HG03571 (cell line): ENCODE data around the gene C4orf46.

Experiments used
- ATAC-seq: cut with Tn5 transposase; IDR thresholded peaks from one replicate; pipeline ENCODE4 v1.9.1; 2021; ENCODE audit not compliant: unreplicated experiment

C4orf46 gene

DNA sequence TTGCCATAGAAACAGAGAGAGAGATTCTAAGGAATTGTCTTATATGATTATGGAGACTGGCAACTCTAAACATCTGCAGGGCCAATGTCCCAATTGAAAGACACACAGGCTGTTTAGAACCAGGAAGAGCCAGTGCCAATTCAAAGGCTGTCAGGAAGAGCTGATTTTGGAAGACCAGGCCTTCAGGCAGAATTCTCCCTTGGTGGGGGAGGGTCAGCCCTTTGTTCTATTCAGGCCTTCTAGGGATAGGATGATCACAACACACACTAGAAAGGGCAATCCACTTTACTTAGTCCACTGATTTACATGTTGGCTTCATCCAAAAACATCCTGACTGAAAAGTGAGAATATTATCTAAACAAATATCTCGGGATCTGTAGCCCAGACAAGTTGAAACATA, 15.2 kb downstream of the C4orf46 start:
- no peak for ATAC-seq

GRCh38 chr4:158652920-158653319, 18.8 kb downstream of the C4orf46 start:
- no peak for ATAC-seq

- no peak for ATAC-seq
Observed at GRCh38 chr4:158649111-158649680, 22.5 kb downstream of the C4orf46 start.

DNA sequence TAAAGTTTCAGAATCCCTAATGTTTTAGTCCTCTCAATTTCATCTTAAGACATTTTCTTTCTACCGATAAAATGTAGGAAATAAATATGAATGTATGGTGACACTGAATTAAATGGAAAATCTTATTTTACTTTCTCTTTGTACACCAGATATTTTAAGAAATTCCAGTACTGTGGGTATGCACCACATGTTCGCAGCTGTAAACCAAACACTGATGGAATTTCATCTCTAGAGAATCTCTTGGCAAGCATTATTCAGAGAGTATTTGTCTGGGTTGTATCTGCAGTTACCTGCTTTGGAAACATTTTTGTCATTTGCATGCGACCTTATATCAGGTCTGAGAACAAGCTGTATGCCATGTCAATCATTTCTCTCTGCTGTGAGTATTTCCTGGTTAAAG, 26.9 kb downstream of the C4orf46 start:
- no peak for ATAC-seq

- ATAC-seq = no peak
Observed at GRCh38 chr4:158644356-158644755, 27.3 kb downstream of the C4orf46 start.

DNA sequence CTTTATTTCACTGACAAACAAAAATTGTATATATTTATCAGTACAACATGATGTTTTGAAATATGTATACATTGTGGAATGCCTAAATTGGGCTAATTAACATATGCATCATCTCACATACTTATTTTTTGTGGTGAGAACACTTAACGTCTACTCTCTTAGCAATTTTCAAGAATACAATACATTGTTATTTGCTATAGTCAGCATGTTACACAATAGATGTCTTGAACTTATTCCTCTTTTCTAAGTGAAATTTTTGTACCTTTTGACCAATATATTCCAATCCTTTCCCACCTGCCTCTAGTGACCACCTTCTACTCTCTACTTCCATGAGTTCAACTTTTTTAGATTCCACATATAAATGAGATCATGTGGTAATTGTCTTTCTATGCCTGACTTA, 35.1 kb downstream of the C4orf46 start:
- ATAC-seq = no peak

DNA sequence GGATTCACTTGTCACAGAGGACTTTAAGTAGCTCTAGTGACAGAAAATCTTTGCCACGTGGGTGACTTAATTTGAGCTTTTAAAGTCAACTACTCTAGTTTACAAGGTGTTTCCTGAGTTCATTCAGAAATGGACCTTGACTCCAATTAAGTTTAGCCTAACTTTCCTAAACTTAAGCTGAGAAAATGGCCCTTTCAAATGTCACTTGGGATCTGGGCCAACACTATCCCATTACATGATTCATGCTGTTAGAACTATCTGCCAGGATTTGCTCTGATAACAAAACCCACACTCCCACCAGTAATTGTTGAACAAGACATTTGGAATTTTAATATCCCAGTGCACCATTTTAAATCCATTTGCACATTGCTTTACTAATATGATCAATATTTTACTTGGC, 40.8 kb downstream of the C4orf46 start:
- ATAC-seq = no peak

DNA sequence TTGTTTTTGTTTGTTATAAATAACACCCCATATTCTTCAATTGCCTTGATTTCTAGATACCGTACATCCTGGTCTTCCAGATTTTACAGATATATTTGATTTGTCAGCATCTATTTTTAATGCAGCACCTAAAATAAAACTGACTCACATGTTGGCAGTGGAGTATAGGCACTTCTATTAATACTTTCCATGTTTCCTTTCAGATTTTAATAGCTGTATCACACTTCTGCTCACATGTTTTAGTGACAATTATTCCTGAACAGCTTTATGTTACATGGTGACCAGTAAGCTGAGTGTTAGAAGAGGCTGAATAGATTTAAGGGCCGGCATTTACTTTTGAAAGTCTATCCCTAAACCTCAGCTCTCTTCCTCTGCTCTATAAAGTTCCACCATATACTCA, 46.1 kb downstream of the C4orf46 start:
- ATAC-seq = no peak

DNA sequence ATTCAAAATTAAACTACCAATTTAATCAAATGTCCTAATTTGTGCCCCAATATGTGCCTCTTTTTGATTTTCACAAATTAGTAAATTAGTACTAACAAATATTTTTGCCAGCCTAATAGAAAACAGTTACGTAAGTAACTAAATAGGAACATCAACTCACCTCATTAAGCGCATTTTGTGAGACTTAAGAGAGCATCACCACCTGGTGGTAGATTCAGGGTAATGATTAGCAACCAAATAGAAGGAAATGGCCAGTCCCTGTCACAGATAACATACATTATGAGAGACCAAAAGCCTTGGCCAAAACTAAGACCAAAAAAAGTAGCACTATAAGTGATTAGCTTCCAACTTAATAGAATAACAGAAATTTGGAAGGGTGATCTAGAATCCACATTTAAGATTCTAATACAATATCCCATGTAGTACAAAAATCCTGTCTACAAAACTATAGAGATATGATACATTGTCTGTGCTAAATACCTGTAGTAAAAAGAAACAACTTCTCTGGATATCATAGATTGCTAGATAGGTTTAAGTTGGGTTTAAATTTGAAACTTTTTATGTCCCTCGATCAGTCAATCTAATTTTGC, 46.7 kb downstream of the C4orf46 start:
- ATAC-seq = peak; percentile 93

GRCh38 chr4:158622251-158622650, 49.4 kb downstream of the C4orf46 start:
- ATAC-seq = no peak

DNA sequence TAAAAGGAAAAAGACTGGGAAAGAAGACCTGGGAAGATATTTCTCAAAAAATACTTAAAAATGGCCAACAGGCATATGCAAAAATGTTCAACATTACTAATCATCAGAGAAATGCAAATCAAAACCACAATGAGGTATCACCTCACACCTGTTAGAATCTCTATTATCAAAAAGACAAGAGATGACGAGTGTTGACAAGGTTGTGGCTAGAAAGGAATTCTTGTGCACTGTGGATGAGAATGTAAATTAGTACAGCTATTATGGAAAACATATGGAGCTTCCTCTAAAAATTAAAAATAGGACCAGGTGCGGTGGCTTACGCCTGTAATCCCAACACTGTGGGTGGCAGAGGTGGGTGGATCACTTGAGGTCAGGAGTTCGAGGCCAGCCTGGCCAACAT, 50.0 kb downstream of the C4orf46 start:
- no peak for ATAC-seq

DNA sequence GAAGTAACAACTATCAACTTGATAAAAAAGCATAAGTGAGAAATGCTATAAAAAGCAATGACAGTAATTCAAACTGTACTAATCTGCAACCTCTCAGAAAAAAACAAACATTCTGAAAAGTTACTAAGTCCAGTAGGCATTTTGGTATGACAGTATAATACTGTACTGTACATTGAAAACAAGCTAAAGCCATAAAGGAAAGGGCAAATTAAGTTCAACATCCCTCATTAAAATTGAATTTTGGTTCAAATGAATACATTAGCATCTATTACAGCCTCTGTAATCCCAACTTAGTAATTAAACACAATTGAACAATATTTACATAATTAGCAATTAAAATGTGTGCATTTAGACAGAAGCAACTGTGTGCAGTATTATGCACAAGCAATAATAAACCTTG, 53.7 kb downstream of the C4orf46 start:
- ATAC-seq = no peak
